Adrenal gland (tissue), 5 donors: Measurements from ENCODE around the gene DPEP2.
"Not testable (repeated sequence)": the region's sequence is repeated elsewhere in the genome, so short reads cannot be mapped to it uniquely, and the experiment has no call there.

ENCODE experiments used
- POLR2A ChIP-seq, 2 donors: fragments of 450-650 bp; IDR thresholded peaks; one replicate each; pipeline ENCODE4 v1.6.1; 2017; ENCODE audit warnings: antibody characterized with exemption in 2 of 2, mild to moderate bottlenecking in 2 of 2, moderate library complexity in 1 of 2
- TF ChIP-seq, protein P1 (sequence below), 6 experiments: fragments of 450-650 bp in 4 of 6; fragments of 200-600 bp in 2 of 6; sonication (generic) in 1 of 6; IDR thresholded peaks; 1 replicate in 5 of 6; 2 replicates in 1 of 6; pipeline versions ENCODE4 v1.5.1 to v1.8.0; 2016 to 2021; ENCODE audit warnings: antibody characterized with exemption in 6 of 6, mild to moderate bottlenecking in 2 of 6, moderate library complexity in 1 of 6
- donor health status: DM: no; HTN: no; CAD: no.

DNA sequence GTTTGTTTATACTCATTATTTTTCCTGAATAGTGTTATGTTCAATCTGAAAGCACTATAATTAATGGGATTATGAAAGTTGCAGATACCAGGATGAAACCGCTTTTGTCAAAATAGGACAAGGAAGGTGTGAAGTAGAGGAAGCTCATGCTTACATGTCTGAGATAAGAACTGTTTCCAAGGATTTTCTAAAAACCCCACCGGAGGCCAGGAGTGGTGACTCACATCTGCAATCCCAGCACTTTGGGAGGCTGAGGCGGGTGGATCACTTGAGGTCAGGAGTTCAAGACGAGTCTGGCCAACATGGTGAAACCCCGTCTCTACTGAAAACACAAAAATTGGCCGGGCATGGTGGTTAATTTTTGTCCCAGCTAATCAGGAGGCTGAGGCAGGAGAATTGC lies 30.8 kb upstream of the DPEP2 start:
- not testable (repeated sequence) for TF ChIP-seq POLR2A (IDR thresholded peaks at IDR 0.05)
- TF ChIP-seq, protein P1, sequence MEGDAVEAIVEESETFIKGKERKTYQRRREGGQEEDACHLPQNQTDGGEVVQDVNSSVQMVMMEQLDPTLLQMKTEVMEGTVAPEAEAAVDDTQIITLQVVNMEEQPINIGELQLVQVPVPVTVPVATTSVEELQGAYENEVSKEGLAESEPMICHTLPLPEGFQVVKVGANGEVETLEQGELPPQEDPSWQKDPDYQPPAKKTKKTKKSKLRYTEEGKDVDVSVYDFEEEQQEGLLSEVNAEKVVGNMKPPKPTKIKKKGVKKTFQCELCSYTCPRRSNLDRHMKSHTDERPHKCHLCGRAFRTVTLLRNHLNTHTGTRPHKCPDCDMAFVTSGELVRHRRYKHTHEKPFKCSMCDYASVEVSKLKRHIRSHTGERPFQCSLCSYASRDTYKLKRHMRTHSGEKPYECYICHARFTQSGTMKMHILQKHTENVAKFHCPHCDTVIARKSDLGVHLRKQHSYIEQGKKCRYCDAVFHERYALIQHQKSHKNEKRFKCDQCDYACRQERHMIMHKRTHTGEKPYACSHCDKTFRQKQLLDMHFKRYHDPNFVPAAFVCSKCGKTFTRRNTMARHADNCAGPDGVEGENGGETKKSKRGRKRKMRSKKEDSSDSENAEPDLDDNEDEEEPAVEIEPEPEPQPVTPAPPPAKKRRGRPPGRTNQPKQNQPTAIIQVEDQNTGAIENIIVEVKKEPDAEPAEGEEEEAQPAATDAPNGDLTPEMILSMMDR (IDR thresholded peaks at IDR 0.05): not testable (repeated sequence)
